Skeletal muscle satellite cell (primary cell): ENCODE results near the gene WNT3.
"Not testable (repeated sequence)": the region's sequence is repeated elsewhere in the genome, so short reads cannot be mapped to it uniquely, and the experiment has no call there.

ENCODE experiments used
- H3K27me3 ChIP-seq: 2 replicates; pipeline ENCODE4 v1.7.0; 2013; ENCODE audit warnings: low read length; ENCODE audit not compliant: control insufficient read depth, insufficient read depth
- H3K36me3 ChIP-seq: 2 replicates; pipeline ENCODE4 v1.7.0; 2013; ENCODE audit warnings: mild to moderate bottlenecking, control low read depth, low read length; ENCODE audit not compliant: insufficient read depth
- H3K4me1 ChIP-seq: 2 replicates; pipeline ENCODE4 v1.7.0; 2013; ENCODE audit warnings: low read length; ENCODE audit not compliant: control insufficient read depth, insufficient read depth
- H3K4me2 ChIP-seq: 2 replicates; pipeline ENCODE4 v1.7.0; 2013; ENCODE audit warnings: mild to moderate bottlenecking, low read length
- H3K4me3 ChIP-seq: 2 replicates; pipeline ENCODE4 v1.7.0; 2013; ENCODE audit warnings: low read length
- H3K9ac ChIP-seq: 2 replicates; pipeline ENCODE4 v1.7.0; 2013; ENCODE audit warnings: mild to moderate bottlenecking, low read depth, low read length, moderate library complexity
- H3K9me3 ChIP-seq: replicated peaks from 2 replicates; pipeline ENCODE4 v1.7.0; 2013; ENCODE audit warnings: mild to moderate bottlenecking, control low read depth, low read length

The WNT3 gene

DNA sequence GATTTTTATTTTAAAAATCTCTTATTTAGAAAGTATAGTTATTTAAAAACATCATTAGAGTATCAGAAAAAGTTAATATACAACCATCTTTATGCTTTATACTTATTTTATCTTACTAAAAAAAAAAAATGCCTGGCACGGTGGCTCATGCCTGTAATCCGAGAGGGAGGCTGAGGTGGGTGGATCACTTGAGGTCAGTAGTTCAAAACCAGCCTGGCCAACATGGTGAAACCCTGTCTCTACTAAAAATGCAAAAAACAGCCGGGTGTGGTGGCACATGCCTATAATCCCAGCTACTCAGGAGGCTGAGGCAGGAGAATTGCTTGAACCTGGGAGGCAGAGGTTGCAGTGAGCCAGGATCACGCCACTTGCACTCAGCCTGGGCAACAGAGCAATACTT is 60.9 kb downstream of the WNT3 start:
- H3K9me3 ChIP-seq, H3K4me3 ChIP-seq, H3K27me3 ChIP-seq, H3K9ac ChIP-seq, H3K4me2 ChIP-seq: not testable (repeated sequence)
- peaks cover 16% of the 10 kb centered on the region for H3K4me1 ChIP-seq
- H3K36me3 ChIP-seq: peaks cover 23% of the 10 kb centered on the region

DNA sequence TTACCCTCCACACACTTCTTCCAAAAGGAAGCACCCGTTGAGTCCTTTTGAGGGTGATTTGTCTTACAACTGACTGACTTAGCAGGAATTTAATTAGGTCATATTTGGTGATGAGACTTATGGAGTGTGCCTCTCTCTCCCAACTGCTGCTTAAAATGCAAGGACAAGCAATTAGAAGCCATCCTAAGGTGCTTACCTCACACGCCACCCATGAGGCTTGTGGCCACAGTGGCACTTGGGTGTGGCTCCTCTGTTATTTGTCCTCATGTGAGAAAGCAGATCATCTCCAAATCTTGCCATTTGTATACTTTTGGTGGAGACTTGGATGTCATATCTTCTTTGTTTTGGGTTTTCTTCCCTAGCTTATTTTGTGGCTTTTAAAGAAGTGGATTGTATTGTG is 61.6 kb downstream of the WNT3 start:
- no peaks in the 10 kb centered on the region for H3K9me3 ChIP-seq
- peaks cover 25% of the 10 kb centered on the region for H3K36me3 ChIP-seq
- H3K4me2 ChIP-seq: no peak overlapping the region
- no peaks in the 10 kb centered on the region for H3K27me3 ChIP-seq
- H3K4me1 ChIP-seq: peaks cover 16% of the 10 kb centered on the region
- H3K4me3 ChIP-seq: no peak overlapping the region
- no peak overlapping the region for H3K9ac ChIP-seq

DNA sequence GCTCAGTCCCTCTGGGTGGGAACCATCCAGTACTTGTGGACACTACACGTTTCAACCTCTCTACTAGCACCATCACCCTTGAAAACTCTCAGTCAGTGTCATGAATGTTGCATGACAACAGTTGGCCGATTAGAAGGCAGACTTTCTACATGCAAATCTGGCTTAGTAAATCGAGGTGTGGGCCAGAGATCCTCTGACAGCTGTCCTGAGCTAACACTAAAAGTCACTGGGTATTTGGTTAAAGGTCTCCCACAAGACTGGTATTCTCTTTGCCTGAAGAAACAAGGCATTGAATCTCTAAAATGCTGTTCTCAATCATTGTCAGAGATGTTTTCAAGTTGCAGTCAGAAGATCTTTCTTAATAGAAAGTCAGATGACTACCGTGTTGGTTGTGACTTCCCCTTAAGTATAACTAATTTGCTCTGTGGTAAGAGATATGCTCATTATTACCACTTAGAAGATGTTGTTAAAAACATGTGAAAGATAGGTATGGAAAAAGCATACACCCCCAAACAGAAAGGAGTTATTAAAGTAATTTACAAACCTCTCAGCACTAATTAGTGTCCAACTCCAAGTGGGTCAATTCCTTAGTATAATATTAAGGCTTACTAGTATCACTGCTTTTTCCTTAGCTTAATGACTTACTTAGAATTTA is 62.3 kb downstream of the WNT3 start:
- no peaks in the 10 kb centered on the region for H3K9me3 ChIP-seq
- H3K9ac ChIP-seq: no peak overlapping the region
- H3K36me3 ChIP-seq: peaks cover 29% of the 10 kb centered on the region
- H3K4me2 ChIP-seq: no peak overlapping the region
- H3K4me3 ChIP-seq: no peak overlapping the region
- H3K4me1 ChIP-seq: peaks cover 16% of the 10 kb centered on the region
- H3K27me3 ChIP-seq: no peaks in the 10 kb centered on the region

DNA sequence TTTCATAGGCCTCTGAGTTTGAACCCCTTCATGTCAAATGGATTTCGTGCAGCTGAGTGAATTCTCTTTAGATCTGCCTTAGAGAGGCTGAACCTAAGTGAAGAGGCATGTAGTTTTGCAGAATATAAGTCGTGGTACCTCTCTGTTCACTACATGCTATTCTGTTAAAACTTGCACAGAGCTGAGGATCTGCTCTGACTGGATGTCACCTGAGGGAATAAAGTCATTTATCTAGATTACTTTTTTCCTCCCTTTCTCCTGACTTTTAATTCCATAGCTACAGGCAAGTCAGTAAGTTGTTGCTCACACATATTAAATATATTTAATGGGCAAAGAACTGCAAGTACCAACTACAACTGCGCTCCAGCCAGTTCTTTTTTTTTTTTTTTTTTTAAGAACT is 64.7 kb downstream of the WNT3 start:
- no peaks in the 10 kb centered on the region for H3K9me3 ChIP-seq
- no peak overlapping the region for H3K4me3 ChIP-seq
- H3K4me1 ChIP-seq: peaks cover 16% of the 10 kb centered on the region
- no peak overlapping the region for H3K4me2 ChIP-seq
- H3K36me3 ChIP-seq: peaks cover 31% of the 10 kb centered on the region
- no peak overlapping the region for H3K9ac ChIP-seq
- no peaks in the 10 kb centered on the region for H3K27me3 ChIP-seq

DNA sequence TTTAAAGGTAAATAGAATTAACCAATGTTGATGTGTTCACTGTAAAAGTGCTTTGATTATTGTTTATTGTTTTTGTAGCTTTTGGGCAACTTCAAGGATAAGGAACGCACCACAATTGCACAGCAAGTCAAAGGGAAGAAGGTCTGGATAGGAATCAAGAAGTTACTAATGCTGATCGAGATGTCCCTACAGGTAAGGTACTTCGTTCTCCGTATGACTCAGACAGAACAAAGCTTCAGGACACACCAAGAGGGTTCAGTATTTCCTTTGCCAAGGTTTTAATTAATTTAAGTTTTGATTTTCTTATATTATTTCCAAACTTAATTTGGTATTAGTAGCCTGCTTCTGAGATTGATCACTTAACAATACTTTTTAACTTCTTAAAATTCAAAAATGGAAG is 67.1 kb downstream of the WNT3 start:
- H3K9me3 ChIP-seq: no peaks in the 10 kb centered on the region
- no peaks in the 10 kb centered on the region for H3K27me3 ChIP-seq
- no peaks in the 10 kb centered on the region for H3K4me1 ChIP-seq
- peaks cover 28% of the 10 kb centered on the region for H3K36me3 ChIP-seq
- no peak overlapping the region for H3K4me2 ChIP-seq
- no peak overlapping the region for H3K9ac ChIP-seq
- H3K4me3 ChIP-seq: no peak overlapping the region

DNA sequence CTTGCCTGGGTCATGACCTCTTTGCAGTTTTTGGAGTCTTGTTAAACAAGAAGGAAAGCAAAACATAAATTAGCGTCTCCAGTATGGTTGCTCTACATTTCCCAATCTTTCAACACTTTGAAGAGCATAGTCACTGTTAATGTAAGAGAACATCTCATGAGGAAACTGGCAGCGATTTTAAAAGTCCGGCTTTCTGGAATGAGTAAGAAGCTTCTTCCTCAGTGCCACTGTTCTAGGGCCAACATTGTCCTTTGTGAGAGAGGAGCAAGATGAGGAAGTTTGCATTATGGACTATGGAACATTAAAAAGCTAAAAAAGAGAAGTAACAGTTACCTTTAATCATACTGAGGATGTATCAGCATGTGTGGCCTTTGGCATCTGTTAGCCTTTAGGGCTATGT is 73.1 kb downstream of the WNT3 start:
- peaks cover 15% of the 10 kb centered on the region for H3K4me1 ChIP-seq
- no peaks in the 10 kb centered on the region for H3K36me3 ChIP-seq

DNA sequence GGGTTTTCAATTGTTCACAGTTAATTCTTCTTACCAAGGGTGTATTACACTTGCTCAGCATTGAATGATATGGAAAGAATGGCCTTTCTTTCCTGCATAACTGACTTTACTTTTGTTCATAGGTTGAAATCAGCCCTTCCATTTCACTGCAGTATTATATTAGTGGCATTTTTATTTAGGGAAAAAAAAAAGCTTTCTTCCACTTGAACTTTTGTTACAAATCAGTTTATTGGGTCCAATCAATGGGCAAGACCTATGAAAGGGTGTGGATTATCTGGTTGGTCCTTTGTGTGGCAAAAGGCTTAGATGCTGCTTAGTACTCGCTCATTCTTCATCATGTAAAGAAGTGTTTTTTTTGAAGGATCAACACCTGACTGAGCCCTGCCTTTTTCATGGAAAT is 74.1 kb downstream of the WNT3 start:
- Histone ChIP-seq H3K27me3 (no peaks in the 10 kb centered on the region), H3K9me3 (no peaks in the 10 kb centered on the region), H3K4me2 (no peak overlapping the region), H3K9ac (no peak overlapping the region), H3K4me3 (no peak overlapping the region), H3K4me1 (peaks cover 15% of the 10 kb centered on the region), H3K36me3 (no peaks in the 10 kb centered on the region)

More for the DNA sequence above, 73.1 kb downstream of the WNT3 start:
- Histone ChIP-seq H3K4me3 (no peak overlapping the region), H3K4me2 (no peak overlapping the region), H3K9me3 (no peaks in the 10 kb centered on the region), H3K9ac (no peak overlapping the region), H3K27me3 (no peaks in the 10 kb centered on the region)

DNA sequence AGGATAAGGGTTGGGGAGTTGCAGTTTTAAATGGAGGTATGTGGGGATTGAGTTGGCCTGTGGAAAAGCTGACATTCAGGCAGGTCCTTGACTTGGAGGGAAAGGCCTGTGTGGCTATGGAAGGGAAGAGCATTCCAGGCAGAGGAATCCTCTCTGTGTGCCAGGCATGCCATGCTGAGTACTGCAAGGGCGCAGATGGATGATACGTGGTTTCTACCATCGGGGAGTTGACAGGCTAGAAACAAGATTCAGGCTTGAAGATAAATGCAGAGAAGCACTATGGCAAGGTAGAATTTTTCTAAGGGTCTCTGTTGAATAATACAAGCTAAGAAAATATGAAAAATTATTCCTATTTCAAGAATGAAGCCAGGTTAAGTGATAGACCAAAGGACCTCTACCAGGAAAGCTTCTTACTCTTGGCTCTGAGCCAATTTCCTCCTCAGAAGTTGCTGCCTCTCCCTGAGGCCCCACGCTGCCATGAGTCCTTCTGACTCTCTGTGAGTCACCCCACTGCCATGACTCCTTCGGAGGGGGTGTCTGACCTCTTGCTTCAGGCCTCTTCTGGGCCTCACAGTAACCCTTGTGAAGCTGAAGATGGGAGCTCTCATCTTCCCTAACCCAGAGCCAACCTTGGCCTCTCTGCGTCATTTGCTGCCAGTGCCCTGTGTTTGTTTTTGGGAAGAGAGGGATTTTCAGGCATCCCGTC is 75.8 kb downstream of the WNT3 start:
- no peaks in the 10 kb centered on the region for H3K27me3 ChIP-seq
- no peaks in the 10 kb centered on the region for H3K36me3 ChIP-seq
- peak overlapping the region; percentile 54 for H3K4me2 ChIP-seq
- H3K4me3 ChIP-seq: no peak overlapping the region
- H3K4me1 ChIP-seq: peaks cover 15% of the 10 kb centered on the region
- no peak overlapping the region for H3K9ac ChIP-seq
- no peaks in the 10 kb centered on the region for H3K9me3 ChIP-seq

DNA sequence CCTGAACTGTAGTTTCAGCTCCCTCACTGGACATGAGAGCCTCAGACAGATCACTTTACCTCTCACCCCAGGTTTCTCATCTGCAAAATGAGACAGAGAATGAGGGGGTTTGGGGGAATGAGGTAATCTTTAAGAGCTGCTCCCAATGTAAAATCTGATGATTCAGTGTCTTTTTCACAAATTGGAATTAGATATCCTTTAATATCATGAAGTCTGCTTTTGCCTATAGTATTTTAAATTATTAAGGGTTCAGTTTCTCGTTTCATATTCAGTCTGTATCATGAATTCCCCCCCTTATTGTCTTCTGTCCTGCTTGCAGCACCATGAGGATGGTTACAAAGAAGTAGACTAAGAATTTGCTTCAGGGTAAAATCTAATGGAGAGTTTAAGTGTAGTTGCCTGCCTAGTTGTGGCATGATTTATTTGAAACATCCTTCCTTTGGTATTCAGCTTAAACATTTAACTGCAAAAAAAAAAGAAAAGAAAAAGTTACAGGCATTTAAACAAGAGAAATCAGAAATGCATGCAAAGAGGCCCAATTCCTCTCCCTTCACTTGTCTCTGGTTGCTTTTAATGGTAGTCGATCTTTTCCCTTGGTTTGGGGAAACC is 77.3 kb downstream of the WNT3 start:
- Histone ChIP-seq H3K36me3 (no peaks in the 10 kb centered on the region), H3K4me1 (peaks cover 15% of the 10 kb centered on the region), H3K9ac (no peak overlapping the region)

DNA sequence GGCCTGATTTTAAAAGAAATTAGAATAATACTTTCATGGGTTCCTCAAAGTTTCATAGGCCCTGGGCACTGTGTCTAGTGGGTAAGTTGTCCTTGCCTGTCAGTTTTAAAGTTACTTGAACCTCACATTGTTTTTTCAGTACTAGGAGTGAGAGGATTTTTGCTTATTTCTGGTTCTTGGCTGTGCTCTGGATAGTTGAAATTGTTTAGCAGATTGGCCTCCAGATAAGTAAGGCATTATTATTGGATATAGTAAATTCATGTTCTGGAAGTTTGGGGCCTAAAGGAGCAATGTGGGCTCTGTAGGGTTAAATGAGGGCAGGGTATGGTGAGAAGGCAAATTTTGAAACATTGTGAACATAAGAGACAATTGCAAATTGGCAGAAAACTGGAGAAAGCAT is 78.5 kb downstream of the WNT3 start:
- no peaks in the 10 kb centered on the region for H3K27me3 ChIP-seq
- H3K4me3 ChIP-seq: no peak overlapping the region
- H3K36me3 ChIP-seq: no peaks in the 10 kb centered on the region
- H3K9ac ChIP-seq: no peak overlapping the region
- peaks cover 15% of the 10 kb centered on the region for H3K4me1 ChIP-seq
- no peak overlapping the region for H3K4me2 ChIP-seq
- H3K9me3 ChIP-seq: no peaks in the 10 kb centered on the region

More for the DNA sequence above, 77.3 kb downstream of the WNT3 start:
- H3K4me2 ChIP-seq: no peak overlapping the region
- no peak overlapping the region for H3K4me3 ChIP-seq
- no peaks in the 10 kb centered on the region for H3K27me3 ChIP-seq
- no peaks in the 10 kb centered on the region for H3K9me3 ChIP-seq

DNA sequence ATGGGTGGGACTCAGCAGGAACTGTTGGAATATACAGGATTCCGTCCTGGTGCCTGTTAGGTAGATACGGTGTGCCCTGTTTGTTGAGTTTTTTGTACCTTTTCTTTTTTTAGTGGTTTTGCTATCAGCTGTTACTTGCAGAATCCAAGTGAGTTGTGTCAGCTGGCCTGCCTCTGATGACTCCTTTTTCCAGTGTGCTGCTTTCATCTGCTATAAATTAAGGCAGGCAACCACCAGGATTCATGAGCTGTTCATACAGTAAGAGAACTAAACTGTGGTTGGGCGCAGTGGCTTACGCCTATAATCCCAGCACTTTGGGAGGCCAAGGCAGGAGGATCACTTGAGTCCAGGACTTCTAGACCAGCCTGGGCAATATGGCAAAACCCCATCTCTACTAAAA is 79.9 kb downstream of the WNT3 start:
- H3K27me3 ChIP-seq: no peaks in the 10 kb centered on the region
- no peak overlapping the region for H3K4me3 ChIP-seq
- no peaks in the 10 kb centered on the region for H3K36me3 ChIP-seq
- H3K9ac ChIP-seq: no peak overlapping the region
- no peak overlapping the region for H3K4me2 ChIP-seq
- H3K9me3 ChIP-seq: no peaks in the 10 kb centered on the region
- H3K4me1 ChIP-seq: peaks cover 27% of the 10 kb centered on the region

DNA sequence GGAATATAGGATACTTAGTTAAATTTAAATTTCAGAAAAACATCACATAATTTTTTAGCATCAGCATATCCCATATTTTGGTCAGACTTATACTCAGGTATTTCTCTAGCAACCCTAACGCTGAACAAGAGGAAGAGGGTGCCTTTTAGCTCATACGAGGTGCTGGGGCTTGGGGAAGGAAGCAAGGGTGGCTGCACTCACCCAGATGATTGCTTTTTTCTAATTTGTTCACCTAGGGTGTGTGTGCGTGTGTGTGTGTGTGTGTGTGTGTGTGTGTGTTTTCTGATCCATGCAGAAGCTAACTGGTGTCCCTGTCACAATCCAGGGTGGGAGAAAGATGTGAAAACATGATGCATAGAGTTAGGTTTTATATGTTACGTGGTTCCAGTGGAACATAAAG is 81.2 kb downstream of the WNT3 start:
- no peaks in the 10 kb centered on the region for H3K27me3 ChIP-seq
- no peak overlapping the region for H3K9ac ChIP-seq
- H3K4me2 ChIP-seq: no peak overlapping the region
- H3K36me3 ChIP-seq: peaks cover 8% of the 10 kb centered on the region
- no peaks in the 10 kb centered on the region for H3K9me3 ChIP-seq
- H3K4me1 ChIP-seq: peaks cover 19% of the 10 kb centered on the region
- no peak overlapping the region for H3K4me3 ChIP-seq
